Measurements from ENCODE around the gene LCE2D. TPM values are rescaled to one million over a fixed set of nuclear protein-coding genes. Genes with fewer than 3 reads are reported as not detected.
"Not testable (repeated sequence)": the region's sequence is repeated elsewhere in the genome, so short reads cannot be mapped to it uniquely, and the experiment has no call there.

The LCE2D gene
- total and polyA plus RNA-seq, 2 of the 4 experiments (the other 2 are of a cell fraction), result not detected

DNA sequence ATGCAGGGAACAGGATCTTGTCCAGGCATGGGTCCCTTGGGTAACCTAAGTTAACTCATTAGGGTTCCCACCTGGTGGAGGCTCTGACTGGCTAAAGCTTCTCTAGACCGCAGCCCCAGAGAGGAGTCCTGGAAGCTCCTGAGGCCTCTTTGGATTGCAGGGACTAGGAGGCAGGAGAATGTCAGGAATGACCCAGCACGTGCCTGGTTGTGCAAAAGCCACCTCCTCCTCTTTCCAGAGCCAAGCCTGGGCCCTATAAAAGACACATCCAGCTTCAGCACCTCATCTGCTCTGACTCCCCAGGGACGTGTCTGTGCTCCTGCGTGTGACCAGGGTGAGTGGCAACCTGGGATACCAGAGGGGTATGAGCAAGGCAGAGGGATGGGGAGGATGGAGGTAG lies 22.6 kb downstream of the LCE2D start, which contains the start of gene LCE2B:
LCE2B (plus strand) TSS at position 301 of the 400 bp plus-strand sequence. CDS start 721 bp downstream, outside the sequence.
- H3K4me1 ChIP-seq (ENCODE audit: control insufficient read depth, insufficient read depth, low read length); H3K9me3 ChIP-seq (ENCODE audit: control insufficient read depth, insufficient read depth, low read length); H4K5ac ChIP-seq (ENCODE audit: low read depth, low read length); H2AFZ ChIP-seq (replicated peaks; ENCODE audit: low read length, poor library complexity); ATAC-seq (ENCODE audit: low read depth); H4K8ac ChIP-seq (ENCODE audit: low read depth in 2 of 2, low read length in 2 of 2); H4K91ac ChIP-seq (ENCODE audit: insufficient read depth, low read depth, low read length); intact Hi-C loops (cut with micrococcal nuclease); H3K9ac ChIP-seq (ENCODE audit: low read depth, low read length); dilution Hi-C loops (cut with HindIII; ENCODE audit: low sequenced_read_pairs, unreplicated experiment); CTCF ChIA-PET; H2AK9ac ChIP-seq (replicated peaks; ENCODE audit: low read depth, low read length, poor library complexity); H3K79me1 ChIP-seq (ENCODE audit: low read depth in 1 of 2, low read length in 2 of 2); BruUV-seq (replicated peaks); H3K14ac ChIP-seq (replicated peaks; ENCODE audit: low read depth, low read length); H2BK120ac ChIP-seq (ENCODE audit: low read depth, low read length); in situ Hi-C loops (cut with MboI; ENCODE audit: low sequenced_read_pairs); H3K27ac ChIP-seq (ENCODE audit: insufficient read depth, low read length); H3K4me3 ChIP-seq (ENCODE audit: insufficient read depth, low read depth, low read length); H3K4ac ChIP-seq (ENCODE audit: low read depth, low read length); H4K20me1 ChIP-seq (ENCODE audit: insufficient read depth, low read length); H3K18ac ChIP-seq (ENCODE audit: low read depth, low read length); H3K9me1 ChIP-seq (ENCODE audit: insufficient read depth, low read length); H3K27me3 ChIP-seq (ENCODE audit: control insufficient read depth, insufficient read depth, low read length); H2BK15ac ChIP-seq (ENCODE audit: low read depth, low read length); H3K4me2 ChIP-seq (ENCODE audit: low read depth, low read length); H2AK5ac ChIP-seq (ENCODE audit: low read depth, low read length); H2BK20ac ChIP-seq (ENCODE audit: low read depth, low read length); H2BK5ac ChIP-seq (ENCODE audit: low read depth, low read length, poor library complexity, severe bottlenecking); H3K36me3 ChIP-seq (ENCODE audit: control insufficient read depth, insufficient read depth, low read length); H3K23ac ChIP-seq (ENCODE audit: low read depth, low read length); DNase-seq; H3K56ac ChIP-seq (ENCODE audit: extremely low read depth, insufficient read depth, low read length); POLR2A ChIA-PET (ENCODE audit: unreplicated experiment): not testable (repeated sequence)
- no CpG with 5 or more reads among the region's 4 CpGs for WGBS, 2 experiments (ENCODE audit: extremely low coverage in 2 of 2, insufficient read length in 1 of 2)
